CD4-positive, alpha-beta T cell treated with Interleukin-6 for 4 hours (primary cell): ENCODE data around the gene VPS72.

ENCODE experiments used
- DNase-seq: peaks from one replicate; pipeline ENCODE4 v3.0.0-alpha.2; 2020; ENCODE audit warnings: mixed read lengths

Gene VPS72

GRCh38 chr1:151144474-151145303, 45.3 kb downstream of the VPS72 start:
- DNase-seq = no peak

- no peak for DNase-seq
Observed at GRCh38 chr1:151143986-151144385, 46.0 kb downstream of the VPS72 start.

DNA sequence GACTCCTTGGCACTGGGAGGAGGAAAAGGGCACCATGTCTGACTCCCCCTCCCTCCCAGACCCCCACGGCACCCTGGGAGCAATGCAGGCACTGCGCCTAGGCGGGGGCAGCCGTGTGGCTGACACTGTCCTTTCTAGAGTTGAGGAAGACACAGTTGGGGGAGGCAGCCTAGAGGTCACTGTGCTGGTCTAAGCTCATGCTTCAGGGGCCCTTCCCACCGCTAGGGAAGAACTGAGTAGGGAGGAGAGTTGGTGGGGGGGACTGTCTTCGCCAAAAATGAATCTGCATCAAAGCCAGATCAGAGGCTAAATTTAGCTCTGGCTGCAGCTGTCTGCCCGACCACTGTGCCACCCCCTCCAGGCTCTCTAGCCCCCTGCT, 47.0 kb downstream of the VPS72 start:
- no peak for DNase-seq

DNA sequence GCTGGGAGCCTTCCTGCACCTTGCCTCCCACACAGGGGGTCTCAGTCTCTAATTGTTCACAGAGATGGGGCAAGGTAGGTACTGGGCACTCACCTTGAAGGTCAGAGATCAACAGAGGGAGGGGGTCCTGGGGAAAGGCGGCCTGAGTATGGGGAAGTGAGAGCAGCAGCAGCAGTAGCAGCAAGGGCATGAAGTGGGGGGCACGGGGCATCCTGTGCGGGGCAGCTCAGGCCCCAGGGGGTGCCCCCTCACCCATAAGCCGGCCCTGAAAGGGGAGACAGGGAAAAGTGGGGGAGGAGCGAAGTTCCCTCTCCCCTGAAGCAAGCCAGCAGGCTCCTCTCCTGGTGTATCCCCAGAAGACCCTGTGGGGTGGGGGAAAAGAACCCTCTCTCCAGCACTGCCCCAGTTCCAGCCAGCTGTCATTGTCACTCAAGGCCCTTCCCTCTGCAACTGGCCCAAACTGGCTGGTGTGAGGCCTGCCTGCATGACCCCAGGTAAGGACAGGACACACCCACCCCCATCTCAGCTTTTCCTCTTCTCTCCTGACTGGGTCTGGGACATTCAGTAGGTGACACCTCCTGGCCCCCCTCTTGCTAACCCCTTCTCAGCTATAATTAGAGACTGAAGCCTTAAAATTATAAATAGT, 47.5 kb downstream of the VPS72 start:
- DNase-seq = no peak

GRCh38 chr1:151137789-151138188, 52.2 kb downstream of the VPS72 start:
- no peak for DNase-seq

GRCh38 chr1:151135433-151136385, 54.3 kb downstream of the VPS72 start:
- no peak for DNase-seq

GRCh38 chr1:151134991-151135390, 55.0 kb downstream of the VPS72 start:
- no peak for DNase-seq

- no peak for DNase-seq
Observed at GRCh38 chr1:151134396-151134795, 55.6 kb downstream of the VPS72 start.

- DNase-seq = no peak
Observed at GRCh38 chr1:151133018-151133806, 56.8 kb downstream of the VPS72 start.

DNA sequence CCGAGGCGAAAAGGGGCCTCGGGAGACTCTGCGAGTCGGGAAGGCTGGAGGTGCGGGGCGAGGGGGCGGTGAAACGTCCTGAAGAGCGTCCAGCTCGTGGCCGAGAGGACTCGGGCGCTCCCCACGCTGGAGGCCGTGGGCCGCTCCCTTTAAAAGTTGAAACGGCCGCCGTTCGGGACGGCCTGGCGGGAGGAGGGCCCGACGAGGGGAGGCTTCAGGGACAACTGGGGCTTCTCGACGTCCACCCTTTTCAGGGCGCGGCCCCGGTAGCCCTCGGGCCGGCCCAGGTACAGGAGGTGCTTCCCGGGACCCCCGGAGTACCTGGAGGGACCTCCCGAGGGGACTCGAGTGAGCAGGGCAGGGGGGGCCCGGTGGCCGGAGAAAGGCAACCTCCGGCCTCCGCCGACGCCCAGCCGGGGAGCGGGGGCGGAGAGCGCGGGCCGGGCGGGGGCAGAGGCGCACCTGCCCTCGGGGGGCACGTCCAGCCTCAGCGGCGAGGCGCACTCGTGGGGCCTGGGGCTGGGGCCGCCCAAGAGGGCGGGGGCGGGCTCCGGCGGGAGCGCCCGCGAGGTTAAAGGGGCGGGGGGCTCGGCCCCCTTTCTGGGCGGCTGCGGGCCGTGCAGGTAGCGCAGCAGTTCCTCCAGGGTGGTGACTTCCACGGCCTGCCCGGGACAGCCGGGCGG, 57.5 kb downstream of the VPS72 start:
- DNase-seq = no peak

DNA sequence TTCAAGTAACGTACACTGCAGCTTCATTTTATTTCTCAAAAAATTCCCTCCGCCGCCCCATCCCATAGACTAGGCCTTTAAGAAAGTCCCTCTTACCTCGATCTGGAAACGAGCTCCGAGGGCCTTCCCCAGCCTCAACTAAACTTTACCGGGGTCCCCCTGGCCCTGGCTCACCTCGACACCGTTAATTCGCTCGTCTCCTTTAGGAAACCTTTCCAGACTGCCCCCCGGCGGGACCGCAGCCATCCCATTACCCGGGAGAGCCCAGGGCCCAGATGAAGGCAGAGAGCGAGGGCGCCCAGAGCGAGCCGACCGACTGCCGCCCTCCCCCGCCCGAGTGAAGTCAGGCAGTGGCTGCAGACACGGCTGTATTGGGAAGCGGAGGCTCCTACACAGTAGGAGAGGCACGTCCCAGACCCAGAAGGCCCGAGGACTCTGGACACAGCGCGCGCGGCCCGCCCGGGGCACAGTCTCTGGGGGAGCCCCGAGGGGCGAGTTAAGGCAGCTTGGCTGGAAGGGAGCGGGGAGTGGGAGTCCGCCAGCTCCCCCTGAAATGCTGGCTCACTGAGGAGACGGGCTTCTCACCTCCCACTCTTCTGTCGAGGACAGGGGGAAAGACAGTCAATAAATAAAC, 58.2 kb downstream of the VPS72 start:
- no peak for DNase-seq

DNA sequence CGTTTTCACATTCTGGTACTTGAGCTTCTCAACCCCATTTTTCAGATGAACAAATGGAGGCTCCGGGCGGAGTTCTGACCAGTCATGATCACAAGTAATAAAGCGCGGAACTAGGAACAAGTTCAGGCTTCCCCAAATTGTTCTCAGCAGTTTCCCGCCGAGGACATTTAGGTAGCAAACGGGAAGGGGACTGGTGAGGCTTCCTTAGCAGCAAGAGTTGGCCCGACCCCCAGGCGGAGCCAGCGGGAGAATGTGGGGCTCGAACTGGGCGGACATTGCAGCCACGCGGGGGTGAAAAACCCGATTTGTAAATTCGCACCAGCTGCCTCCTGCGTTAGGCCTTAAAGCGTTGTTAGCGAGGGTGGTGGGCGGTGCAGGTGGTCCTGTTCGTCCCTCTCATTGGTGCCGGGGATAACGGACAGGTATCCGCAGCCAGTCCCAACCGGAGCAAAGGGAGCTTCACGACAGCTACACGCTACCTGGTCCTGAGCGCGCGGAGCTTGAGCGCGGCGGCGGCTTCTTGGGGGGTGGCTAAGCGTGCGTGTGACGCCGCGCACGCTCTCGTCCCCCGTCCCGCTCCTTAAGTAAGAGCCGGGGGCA, 58.9 kb downstream of the VPS72 start:
- DNase-seq = peak; percentile 84

GRCh38 chr1:151128800-151129199, 61.2 kb downstream of the VPS72 start:
- DNase-seq = no peak
